ENCODE measurements around the gene KIAA0408. TPM values are rescaled to one million over a fixed set of nuclear protein-coding genes. Genes with fewer than 3 reads are reported as not detected.
"Not testable (repeated sequence)": the region's sequence is repeated elsewhere in the genome, so short reads cannot be mapped to it uniquely, and the experiment has no call there.

KIAA0408 gene
- polyA plus RNA-seq, 4 donors, result 3.3 to 4.7 (median 4.0) TPM

DNA sequence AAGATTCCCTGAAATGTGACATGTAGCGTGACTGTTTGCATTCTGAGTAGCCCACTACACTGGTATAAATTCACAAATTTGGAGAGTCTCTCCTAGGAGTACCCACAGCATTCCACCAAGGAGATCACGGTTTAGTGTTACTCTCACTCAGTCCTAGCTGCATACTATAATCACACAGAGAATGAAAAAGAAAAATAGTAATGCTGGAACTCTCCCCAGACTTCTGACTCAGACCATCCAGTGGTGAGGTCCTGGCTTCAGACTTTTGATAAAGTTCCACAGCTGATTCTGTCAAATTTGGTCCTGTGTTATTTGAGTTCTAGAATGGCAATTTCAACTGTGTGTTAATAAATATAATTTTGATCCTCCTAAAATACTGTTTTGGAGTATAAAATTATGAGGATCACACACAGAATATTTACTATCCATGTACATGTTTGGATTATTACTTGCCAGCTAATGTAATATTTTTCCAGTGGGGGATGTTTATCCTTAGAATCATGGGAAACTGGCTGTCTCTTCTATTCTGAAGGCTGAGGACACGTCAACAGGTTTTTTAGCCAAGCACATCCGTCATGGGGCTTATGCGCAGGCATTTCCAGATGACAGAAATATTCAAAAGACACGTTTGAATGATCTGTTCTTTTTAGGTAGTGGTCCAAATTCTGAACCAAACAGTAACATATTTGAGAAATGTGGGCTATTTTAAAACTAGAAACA, 5.1 kb upstream of the KIAA0408 start:
- no peak for DNase-seq (ENCODE audit: low read depth in 4 of 4, low spot score in 2 of 4)

DNA sequence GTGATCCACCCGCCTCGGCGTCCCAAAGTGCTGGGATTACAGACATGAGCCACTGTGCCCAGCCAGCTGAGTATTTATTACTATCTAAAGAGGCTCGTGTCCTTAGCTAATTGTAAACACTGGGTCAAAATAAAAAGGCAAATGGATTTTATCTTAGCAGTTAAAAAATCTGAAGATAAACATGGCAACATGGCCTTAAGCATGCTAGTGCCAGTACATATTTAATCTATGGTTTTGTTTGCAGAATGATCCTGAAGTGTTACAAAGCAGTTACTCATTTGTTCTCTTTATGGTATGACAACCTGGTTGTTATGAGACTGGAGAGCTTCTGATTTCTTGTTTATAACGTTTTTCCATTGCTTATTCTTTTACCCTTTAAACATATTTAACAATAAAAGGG, 3.9 kb upstream of the KIAA0408 start:
- DNase-seq (ENCODE audit: low read depth in 4 of 4, low spot score in 2 of 4), result no peak

DNA sequence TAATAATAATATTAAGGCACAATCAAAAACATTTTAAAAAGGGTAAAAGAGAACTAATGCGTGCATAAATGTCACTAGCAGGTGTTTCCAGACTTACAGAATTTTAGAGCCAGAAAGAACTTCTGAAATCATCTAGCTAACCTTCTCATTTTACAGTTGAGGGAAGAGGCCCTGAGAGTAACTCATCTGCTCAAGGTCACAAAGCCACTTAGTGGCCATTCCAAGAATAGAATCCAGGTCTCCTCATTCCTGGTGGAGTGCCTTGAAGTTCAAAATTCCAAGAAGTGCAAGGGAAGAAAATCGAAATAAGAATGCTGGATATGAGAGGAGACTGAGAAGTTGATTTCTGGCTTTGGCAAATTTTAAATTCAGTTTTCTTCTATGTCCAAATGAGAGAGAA, 3.2 kb upstream of the KIAA0408 start:
- no peak for DNase-seq (ENCODE audit: low read depth in 4 of 4, low spot score in 2 of 4)

DNA sequence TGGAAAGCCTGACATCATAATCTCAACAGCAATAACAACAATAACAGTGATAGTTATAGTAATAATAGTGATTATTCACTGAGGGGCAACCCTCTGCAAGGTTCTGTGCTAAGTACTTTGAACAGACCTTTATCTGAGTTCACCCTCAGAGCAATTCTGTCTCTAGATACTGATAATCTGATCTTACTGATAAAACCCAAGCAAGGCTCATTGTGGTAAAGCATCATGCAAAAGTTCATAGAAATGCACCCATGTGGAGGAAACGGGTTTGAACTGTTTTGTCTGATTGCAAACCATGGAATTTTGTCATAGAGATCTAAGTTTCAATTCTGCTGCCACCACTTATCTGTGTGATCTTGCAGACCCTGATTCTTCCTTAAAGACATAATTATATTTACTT, 1.3 kb upstream of the KIAA0408 start:
- DNase-seq (ENCODE audit: low read depth in 4 of 4, low spot score in 2 of 4), result no peak

DNA sequence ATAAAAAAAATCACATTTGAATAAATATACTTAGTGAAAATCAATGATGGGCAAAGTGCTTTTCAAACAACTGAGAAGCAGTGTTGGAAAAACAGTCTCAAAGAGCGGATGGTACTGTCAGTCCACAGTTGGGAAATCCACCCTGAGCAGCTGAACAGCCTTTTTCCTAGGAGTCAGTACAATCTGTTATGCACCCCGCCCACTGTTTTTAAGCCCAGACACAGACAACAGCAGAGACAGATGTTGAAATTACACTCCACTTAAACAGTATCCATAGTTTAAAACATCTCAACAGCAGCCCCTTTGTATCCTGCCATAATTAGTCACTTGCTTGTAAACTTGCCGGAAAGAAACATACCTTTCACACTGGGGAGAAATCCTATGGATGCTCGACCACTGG, 372 bp downstream of the KIAA0408 start:
- peak in 1 of 4 donors; percentile 21 for DNase-seq (ENCODE audit: low read depth in 4 of 4, low spot score in 2 of 4)

DNA sequence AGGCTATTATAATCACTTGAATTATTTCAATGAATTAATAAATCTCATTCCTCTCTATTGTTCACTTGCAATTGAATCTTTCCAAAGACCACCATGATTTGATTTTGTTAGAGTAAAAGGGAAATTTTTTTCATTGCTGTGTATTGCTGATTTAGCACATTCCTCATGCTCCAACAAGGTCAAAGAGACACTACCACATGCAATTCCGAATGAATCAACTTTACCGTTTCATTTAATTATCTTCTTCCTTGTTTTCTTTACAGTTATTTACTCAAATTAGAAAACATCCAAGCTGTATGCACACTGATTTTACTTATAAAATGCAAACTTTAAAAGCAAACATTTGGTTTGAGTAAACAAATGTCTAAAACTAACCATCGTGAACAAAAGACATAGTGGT, 967 bp downstream of the KIAA0408 start:
- DNase-seq (ENCODE audit: low read depth in 4 of 4, low spot score in 2 of 4), result no peak

DNA sequence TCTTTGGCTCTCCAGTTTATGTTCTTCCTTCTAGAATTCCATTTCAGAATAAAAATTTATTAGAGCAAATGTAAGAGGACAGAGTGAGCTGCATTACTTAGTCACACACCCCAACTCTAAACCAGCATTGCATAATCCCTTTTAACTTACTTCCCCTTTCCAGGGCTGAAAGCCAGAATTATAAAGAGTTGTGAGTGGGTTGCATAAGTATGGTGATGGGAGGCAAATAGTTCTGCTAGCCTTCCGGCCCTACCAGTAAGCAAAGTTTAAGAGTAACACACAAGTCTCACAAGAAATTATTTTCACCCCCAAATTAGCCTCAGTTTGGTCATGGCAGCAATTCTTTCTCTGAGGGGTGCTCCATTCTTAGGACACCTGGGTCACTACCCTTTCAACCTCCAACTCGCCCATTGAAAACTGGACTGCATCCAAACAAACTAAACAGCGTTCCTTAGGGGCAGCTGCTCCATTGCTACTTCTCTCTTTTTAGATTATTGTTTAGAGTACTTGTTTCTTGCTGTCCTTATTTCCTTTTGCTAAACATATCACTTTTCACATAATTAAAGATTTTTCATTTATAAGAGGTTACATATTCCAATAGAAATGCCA, 1.6 kb downstream of the KIAA0408 start:
- no peak for DNase-seq (ENCODE audit: low read depth in 4 of 4, low spot score in 2 of 4)

DNA sequence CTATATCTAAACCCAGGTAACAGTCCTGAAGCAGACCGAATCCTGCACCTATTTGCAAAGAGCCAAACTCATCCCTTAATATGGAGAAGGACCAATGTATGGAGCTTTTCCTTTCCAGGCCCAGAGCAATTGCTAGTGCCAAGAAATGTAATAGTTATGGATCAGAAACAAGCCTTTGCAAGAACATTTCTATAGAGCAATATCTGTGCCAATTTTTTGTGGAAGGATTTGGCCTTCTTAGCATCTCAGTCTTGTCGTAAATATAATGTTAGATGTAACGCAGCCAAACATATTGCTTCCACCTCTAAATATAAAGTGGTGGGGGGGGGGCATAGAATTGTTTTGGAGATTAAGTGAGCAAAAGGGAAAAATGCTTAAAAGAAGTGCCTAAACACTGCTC, 2.7 kb downstream of the KIAA0408 start:
- DNase-seq (ENCODE audit: low read depth in 4 of 4, low spot score in 2 of 4), result no peak

DNA sequence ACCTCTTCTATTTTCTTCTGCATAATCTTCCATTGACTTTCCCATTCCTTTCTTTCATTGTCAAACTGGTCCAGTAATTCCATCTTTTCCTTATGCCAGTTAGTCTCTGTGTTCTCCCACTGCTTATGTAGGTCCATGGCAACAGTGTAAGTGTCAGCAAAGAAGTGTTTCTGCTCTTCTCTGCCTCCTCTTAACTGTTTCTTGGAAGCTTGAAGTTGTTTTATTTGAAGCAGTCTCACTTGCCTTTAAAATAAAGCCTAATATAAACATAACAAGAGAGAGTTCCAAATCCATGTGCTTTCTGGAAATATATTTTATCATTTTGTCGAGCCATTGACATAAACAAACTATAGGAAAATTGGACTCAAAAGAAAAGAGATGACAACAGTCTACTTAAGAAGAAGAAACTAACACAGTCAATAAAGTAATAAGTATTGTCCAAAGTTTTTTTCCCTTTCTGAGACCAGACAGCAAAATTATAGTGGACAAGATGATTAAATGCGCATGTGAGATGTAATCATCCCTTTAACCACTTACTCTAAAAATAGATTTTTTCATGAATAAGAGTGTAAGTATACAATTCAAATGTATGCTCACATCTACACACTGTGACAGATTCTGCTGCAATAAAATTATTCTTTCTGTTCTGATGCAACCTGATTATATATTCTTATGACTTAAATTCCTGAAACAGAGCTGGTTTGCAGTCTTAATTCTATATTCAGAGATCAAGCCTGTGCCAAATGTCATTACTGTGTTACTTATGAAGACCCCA, 5.2 kb downstream of the KIAA0408 start:
- no peak for DNase-seq (ENCODE audit: low read depth in 4 of 4, low spot score in 2 of 4)

DNA sequence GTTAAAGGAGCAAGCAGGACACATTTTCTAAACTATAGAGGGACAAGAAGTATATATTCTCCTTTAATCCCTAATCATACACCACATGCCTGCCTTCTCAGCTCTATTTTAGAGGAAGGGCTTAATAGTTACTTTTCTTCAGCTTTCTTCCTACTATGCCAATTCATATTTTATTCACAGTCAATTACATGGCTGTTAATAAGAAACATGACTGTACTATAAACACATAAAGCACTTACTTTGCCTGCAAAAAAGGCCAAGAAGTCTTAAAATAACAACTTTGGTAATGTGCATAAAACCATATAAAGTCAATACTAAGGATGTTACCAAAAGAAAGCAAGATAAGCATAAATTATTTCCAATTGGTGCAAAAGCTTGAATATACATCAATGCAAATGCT, 6.4 kb downstream of the KIAA0408 start:
- DNase-seq (ENCODE audit: low read depth in 4 of 4, low spot score in 2 of 4), result no peak

DNA sequence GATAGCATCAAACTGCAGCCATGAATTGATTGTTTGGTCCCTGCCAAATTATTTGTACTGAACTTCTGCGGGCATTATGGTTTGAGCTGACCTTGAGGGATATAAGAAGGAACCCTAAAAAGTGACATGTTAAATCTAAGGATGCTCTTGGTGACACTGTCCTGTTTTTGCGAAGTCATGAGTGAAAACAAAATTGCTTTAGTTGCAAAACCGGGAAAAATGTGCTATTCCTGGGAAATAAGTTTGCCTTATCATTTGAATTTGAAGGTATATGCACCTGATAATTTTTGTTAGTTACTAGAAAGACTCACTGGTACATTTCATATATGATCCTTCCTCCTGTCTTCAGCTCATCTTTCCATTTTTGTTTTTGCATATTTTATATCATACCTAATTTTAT, 7.8 kb downstream of the KIAA0408 start:
- no peak for DNase-seq (ENCODE audit: low read depth in 4 of 4, low spot score in 2 of 4)

DNA sequence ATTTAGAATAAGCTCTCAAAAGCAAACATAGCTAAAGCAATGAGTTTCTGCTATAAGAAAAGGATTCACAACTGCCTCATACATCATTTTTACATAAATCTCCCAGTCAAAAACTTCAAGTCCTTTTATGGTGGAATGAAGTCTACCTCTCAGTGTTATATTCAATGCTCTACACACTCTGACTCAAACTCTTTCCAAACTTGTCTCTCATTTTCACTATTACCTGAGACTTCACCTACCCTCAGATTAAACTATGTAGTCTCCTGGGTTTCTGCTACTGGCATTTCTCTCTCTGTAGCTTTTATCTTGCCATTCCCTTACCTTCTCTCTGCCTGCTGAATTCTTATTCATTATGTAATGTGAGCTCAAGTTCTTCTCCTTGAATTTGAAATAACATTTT, 11.4 kb downstream of the KIAA0408 start:
- no peak for DNase-seq (ENCODE audit: low read depth in 4 of 4, low spot score in 2 of 4)

DNA sequence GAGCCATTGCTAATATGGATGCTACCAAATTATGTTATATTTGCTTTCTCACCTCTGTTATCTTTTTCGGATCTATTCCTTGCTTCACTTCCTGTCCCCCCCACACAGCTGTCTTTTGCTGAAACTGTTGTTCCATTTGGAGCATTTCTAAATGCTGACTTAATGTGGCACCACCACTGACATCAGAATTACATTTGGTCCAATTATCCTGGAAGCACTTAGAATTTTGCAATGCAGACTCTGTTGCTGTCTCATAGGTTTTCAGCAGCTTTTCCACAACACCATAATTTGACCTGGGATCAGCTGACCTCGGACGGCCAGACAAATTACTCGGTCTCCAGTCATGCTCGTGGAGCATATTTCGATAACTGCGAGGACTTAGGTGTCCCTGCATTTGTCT, 12.8 kb downstream of the KIAA0408 start:
- DNase-seq (ENCODE audit: low read depth in 4 of 4, low spot score in 2 of 4), result no peak

DNA sequence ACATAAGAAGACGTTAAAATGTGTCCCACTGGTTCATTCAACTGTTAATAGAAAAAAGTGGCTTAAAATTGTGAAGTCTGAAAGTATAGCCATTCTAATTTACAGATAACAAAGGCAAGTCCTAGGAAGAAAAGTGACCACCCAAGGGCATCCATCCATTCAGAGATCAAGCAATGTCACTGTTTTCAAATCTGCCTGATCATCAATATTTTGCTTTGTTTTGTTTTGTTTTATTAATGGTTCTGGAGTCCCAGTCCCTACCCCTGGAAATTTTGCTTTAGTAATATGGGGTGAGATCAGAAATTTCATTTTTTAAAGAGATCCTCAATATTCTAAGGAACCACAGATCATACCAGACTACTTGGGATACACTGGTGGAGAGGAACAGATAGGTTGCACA, 17.3 kb downstream of the KIAA0408 start:
- DNase-seq (ENCODE audit: low read depth in 4 of 4, low spot score in 2 of 4), result no peak

DNA sequence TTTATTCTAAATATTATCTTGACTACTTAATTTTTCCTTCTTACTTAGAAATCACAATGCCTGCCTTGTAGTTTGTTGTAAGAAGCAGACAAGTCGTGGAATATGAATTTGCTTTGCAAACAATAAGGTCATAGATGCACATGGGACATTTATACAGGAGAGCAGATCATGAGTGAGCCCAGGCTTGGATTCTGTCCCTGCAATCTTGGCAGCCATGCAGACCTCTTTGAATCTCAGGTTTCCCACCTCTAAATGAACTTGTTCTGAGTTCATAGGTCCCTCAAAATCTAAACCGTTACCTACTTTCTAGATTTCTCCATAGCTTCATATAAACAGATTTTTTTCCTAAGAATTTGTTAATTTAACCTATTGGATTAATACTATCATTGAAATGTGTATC, 19.5 kb downstream of the KIAA0408 start:
- no peak for DNase-seq (ENCODE audit: low read depth in 4 of 4, low spot score in 2 of 4)

DNA sequence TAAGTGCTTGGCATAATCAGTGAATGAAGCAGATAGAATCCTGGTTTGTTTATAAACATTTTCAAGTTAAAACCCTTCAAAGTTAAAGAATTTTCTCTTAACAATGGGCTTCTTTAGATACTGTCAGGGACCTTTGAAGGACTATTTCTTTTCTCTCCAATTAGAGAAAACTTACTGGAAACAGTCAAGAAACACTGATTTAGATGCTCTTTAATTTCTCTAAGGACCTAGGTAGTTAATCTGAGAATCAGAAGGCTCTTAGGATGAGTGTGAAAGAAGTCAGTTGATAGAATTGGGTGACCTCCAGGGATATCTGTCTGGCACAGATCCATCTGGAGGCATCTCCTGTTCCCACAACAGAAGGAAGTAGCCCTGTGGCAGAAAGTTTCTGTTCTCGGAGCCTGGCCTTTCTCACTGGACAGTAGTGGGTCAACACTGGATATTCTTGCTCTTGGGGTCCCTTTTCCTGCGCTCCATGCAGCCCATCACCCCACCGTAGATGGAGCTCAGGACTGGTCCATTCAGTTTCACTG, 22.5 kb downstream of the KIAA0408 start:
- DNase-seq (ENCODE audit: low read depth in 4 of 4, low spot score in 2 of 4), result no peak

DNA sequence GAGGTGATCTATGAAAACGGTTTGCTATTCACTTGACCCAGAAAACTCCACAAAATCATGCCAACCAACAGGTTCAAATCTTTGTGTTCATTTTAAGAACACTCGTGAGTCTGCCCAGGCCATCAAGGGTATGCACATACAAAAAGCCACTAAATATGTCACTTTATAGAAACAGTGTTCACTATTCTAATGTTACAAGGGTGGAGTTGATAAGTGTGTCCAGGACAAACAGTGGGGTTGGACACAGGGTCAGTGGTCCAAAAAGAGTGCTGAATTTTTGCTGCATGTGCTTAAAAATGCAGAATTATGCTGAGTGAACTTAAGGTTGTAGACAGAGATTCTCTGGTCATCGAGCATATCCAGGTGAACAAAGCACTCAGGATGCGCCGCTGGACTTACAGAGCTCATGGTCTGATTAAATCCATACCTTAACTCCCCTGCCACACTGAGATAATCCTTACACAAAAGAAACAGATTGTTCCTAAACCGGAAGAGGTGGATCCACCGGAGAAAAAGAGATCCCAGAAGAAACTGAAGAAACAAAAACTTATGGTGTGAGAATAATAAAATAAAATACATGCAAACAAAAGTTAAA, 23.5 kb downstream of the KIAA0408 start:
- DNase-seq (ENCODE audit: low read depth in 4 of 4, low spot score in 2 of 4), result no peak

DNA sequence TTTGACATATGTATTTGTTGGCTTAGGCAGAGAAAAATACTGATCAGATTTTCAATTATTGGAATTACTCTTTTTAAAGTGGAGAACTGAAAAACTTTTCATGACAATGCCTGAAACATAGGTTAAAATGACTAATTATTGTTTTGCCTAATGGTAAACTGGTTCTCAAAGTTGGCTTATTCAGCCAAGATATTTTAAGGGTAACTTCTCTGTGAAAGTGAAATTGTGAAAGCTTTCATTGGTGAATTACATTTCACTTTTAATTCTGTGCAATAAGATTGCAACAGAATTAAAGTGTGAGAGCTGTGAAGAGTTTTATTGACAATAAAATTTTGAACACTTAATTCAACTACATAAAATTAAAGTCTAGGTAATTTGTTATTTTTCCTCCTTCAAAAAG, 24.5 kb downstream of the KIAA0408 start:
- no peak for DNase-seq (ENCODE audit: low read depth in 4 of 4, low spot score in 2 of 4)

DNA sequence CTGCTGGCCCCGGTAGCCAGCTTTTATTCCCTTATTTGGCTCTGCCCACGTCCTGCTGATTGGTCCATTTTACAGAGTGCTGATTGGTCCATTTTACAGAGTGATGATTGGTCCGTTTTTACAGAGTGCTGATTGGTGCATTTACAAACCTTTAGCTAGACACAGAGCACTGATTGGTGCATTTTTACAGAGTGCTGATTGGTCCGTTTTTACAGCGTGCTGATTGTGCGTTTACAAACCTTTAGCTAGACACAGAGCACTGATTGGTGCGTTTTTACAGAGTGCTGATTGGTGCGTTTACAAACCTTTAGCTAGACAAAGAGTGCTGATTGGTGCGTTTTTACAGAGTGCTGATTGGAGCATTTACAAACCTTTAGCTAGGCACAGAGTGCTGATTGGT, 30.6 kb downstream of the KIAA0408 start:
- not testable (repeated sequence) for DNase-seq (ENCODE audit: low read depth in 4 of 4, low spot score in 2 of 4)

DNA sequence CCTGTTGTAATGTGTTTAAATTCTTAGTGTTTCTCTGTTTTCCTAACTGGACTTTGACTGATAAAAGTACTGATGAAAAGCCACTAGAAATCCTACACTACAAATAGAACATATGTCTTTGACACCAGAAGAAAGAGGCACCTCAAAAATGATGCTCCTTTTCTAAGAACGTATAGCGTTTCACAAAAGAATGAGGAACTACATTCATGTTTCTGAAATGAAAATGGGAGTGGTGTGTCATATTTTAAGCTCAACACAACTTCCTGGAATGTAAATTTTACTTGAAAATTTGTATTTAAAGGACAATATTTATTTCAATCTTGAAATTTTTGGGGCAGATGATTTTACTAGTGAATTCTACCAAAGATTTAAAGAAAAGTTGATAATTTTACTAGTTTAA, 35.3 kb downstream of the KIAA0408 start:
- no peak for DNase-seq (ENCODE audit: low read depth in 4 of 4, low spot score in 2 of 4)

DNA sequence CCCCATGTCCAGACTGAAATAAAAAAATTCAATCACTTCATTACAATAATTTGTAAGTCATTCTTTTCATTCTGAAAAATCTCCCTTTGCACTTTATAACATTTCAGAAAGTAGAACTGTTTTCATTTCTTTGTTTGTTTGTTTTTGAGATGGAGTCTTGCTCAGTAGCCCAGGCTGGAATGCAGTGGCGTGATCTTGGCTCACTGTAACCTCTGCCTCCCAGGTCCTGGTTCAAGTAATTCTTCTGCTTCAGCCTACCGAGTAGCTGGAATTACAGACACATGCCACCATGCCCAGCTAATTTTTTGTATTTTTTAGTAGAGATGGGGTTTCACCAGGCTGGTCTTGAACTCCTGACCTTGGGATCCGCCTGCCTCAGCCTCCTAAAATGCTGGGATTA, 38.0 kb downstream of the KIAA0408 start:
- DNase-seq (ENCODE audit: low read depth in 4 of 4, low spot score in 2 of 4), result not testable (repeated sequence)
